GM12878 (cell line): ENCODE results near the gene TRMO. TPM values are rescaled to one million over a fixed set of nuclear protein-coding genes. Genes with fewer than 3 reads are reported as not detected.

Experiments
- ATAC-seq: fragments of 200-7000 bp; cut with Tn5 transposase; 3 replicates; pipeline ENCODE4 v1.9.1; 2020; ENCODE audit warnings: mild to moderate bottlenecking, moderate library complexity
- BruUV-seq: library from RNA; stranded (reverse); fragments of 400-500 nt; replicated peaks from 2 replicates; lab custom pipeline; 2021; lab: Mats Ljungman, UMichigan
- CTCF ChIA-PET: fragments of 300-600 bp; sonication (Branson Sonifier 250); formaldehyde crosslinking; extraction: SDS; loops from one replicate; lab custom pipeline; 2021; ENCODE audit warnings: inconsistent platforms; lab: Yijun Ruan, JAX
- POLR2A ChIA-PET: fragments of 350-600 bp; formaldehyde crosslinking; extraction: SDS; loops from one replicate; lab custom pipeline; 2021; ENCODE audit warnings: inconsistent platforms; lab: Charles Lee
- RAD21 ChIA-PET: fragments of 300-600 bp; sonication (Branson Sonifier 250); formaldehyde crosslinking; loops from one replicate; lab custom pipeline; 2023; ENCODE audit warnings: antibody characterized with exemption; ENCODE audit not compliant: unreplicated experiment; lab: Charles Lee
- SMC1A ChIA-PET: fragments of 300-600 bp; sonication (Branson Sonifier 250); formaldehyde crosslinking; loops from one replicate; lab custom pipeline; 2023; ENCODE audit not compliant: unreplicated experiment, uncharacterized antibody; lab: Charles Lee
- DNase-seq: peaks from one replicate; pipeline ENCODE4 v3.0.0-alpha.2; 2011; ENCODE audit warnings: low read depth, low spot score
- FAIRE-seq: peaks from 3 replicates; lab custom pipeline; 2011; peaks lifted over from hg19 to GRCh38; lab: Jason Lieb, UNC
- H2AFZ ChIP-seq: 2 replicates; pipeline ENCODE4 v1.6.0; 2011; ENCODE audit warnings: low read depth, low read length, control low read depth; ENCODE audit not compliant: control insufficient read depth
- H3K27ac ChIP-seq: 2 replicates; pipeline ENCODE4 v1.5.1; 2011; ENCODE audit warnings: control low read depth; ENCODE audit not compliant: control insufficient read depth, insufficient read depth
- H3K27me3 ChIP-seq, 2 experiments: replicated peaks in 1 of 2; 2 replicates each; pipeline versions ENCODE4 v1.6.0 to v1.6.1; 2011; ENCODE audit warnings: low read length in 1 of 2; ENCODE audit not compliant: control insufficient read depth in 2 of 2, insufficient read depth in 2 of 2
- H3K36me3 ChIP-seq, 2 experiments: 2 replicates each; pipeline ENCODE4 v1.5.1; 2011; ENCODE audit warnings: low read length in 1 of 2; ENCODE audit not compliant: control insufficient read depth in 2 of 2, insufficient read depth in 2 of 2
- H3K4me1 ChIP-seq: 2 replicates; pipeline ENCODE4 v1.6.1; 2011; ENCODE audit warnings: mild to moderate bottlenecking, low read length, moderate library complexity, mixed read lengths; ENCODE audit not compliant: control insufficient read depth, insufficient read depth
- H3K4me2 ChIP-seq: 2 replicates; pipeline ENCODE4 v1.6.0; 2011; ENCODE audit warnings: control low read depth; ENCODE audit not compliant: control insufficient read depth, insufficient read depth
- H3K4me3 ChIP-seq: fragments of 200-600 bp; sonication (generic); 2 replicates; pipeline ENCODE4 v1.5.1; 2016
- H3K79me2 ChIP-seq: 2 replicates; pipeline ENCODE4 v1.6.0; 2011; ENCODE audit warnings: low read length; ENCODE audit not compliant: control insufficient read depth, insufficient read depth
- H3K9ac ChIP-seq: 2 replicates; pipeline ENCODE4 v1.8.0; 2011; ENCODE audit warnings: low read length, control low read depth, mixed read lengths; ENCODE audit not compliant: control insufficient read depth, insufficient read depth
- H3K9me3 ChIP-seq: replicated peaks from 3 replicates; pipeline ENCODE4 v1.5.1; 2011; ENCODE audit warnings: mild to moderate bottlenecking, low read length; ENCODE audit not compliant: control insufficient read depth, insufficient read depth
- H4K20me1 ChIP-seq: 2 replicates; pipeline ENCODE4 v1.6.0; 2011; ENCODE audit not compliant: control insufficient read depth, insufficient read depth
- ASH2L ChIP-seq: fragments of 300-600, 200-600 bp; sonication (generic); IDR thresholded peaks from 2 replicates; pipeline ENCODE4 v1.6.1; 2017; ENCODE audit warnings: low read depth, mild to moderate bottlenecking, borderline replicate concordance
- BACH1 ChIP-seq: fragments of 450-650 bp; IDR thresholded peaks from 2 replicates; pipeline ENCODE4 v1.6.1; 2017; ENCODE audit warnings: mild to moderate bottlenecking, borderline replicate concordance
- CEBPZ ChIP-seq: fragments of 150-350 bp; IDR thresholded peaks from 2 replicates; pipeline ENCODE4 v1.6.1; 2016; ENCODE audit warnings: low read depth, low read length
- CHD1 ChIP-seq: IDR thresholded peaks from 2 replicates; pipeline ENCODE4 v1.6.1; 2012; ENCODE audit warnings: low read depth, low read length, improper control_type of control experiment
- GATAD2B ChIP-seq: fragments of 450-650 bp; conservative IDR thresholded peaks from 2 replicates; pipeline ENCODE4 v1.6.1; 2017; ENCODE audit warnings: low read depth, mild to moderate bottlenecking, moderate library complexity
- NFXL1 ChIP-seq: fragments of 450-650 bp; IDR thresholded peaks from 2 replicates; pipeline ENCODE4 v1.6.1; 2017; ENCODE audit warnings: antibody characterized with exemption, mild to moderate bottlenecking, borderline replicate concordance
- NFYB ChIP-seq: IDR thresholded peaks from 2 replicates; pipeline ENCODE4 v1.6.1; 2011; ENCODE audit warnings: low read depth, mild to moderate bottlenecking, low read length, improper control_type of control experiment, moderate library complexity; ENCODE audit not compliant: insufficient read depth
- RBBP5 ChIP-seq: fragments of 200-600 bp; sonication (generic); conservative IDR thresholded peaks from 2 replicates; pipeline ENCODE4 v1.6.1; 2016
- SMAD5 ChIP-seq: IDR thresholded peaks from 2 replicates; pipeline ENCODE4 v1.6.1; 2016; ENCODE audit warnings: antibody characterized with exemption, low read depth
- ZNF622 ChIP-seq: fragments of 450-650 bp; IDR thresholded peaks from 2 replicates; pipeline ENCODE4 v1.6.1; 2017; ENCODE audit warnings: mild to moderate bottlenecking, inconsistent platforms
- WGBS: methylation state at CpG from one replicate; pipeline ENCODE4 v1.1.6; 2016; ENCODE audit warnings: low lambda C conversion rate; ENCODE audit not compliant: insufficient replicate concordance, insufficient coverage; ENCODE audit errors: missing lambda C conversion rate; 5-methylcytosine and 5-hydroxymethylcytosine counted together
- in situ Hi-C: fragments of 300-500 bp; cut with MboI; formaldehyde crosslinking; loops from 9 replicates; pipeline ENCODE4 v1.14.3; 2018; ENCODE audit warnings: mixed read lengths
- intact Hi-C: fragments of 100-400 bp; cut with micrococcal nuclease; formaldehyde crosslinking; loops from one replicate; pipeline ENCODE4 v1.14.2; 2022; ENCODE audit not compliant: unreplicated experiment
- polyA plus RNA-seq, 11 experiments: library from polyadenylated mRNA; depleted of rRNA in 4 of 11; unstranded in 6 of 11; stranded (reverse) in 5 of 11; fragments of >200 nt; fragmentation: Nextera tagmentation in 4 of 11; fragmentation: Illumina TruSeq in 1 of 11; extraction: Ambion mirVana in 4 of 11; extraction: Trizol in 1 of 11; gene quantifications; 1 replicate in 1 of 11; 2 replicates in 10 of 11; pipeline versions ENCODE4 v1.2.1 to v1.2.3, GENCODE V29; 2011 to 2016; ENCODE audit warnings: inconsistent platforms in 2 of 11, missing spikeins in 2 of 11, low read depth in 1 of 11
- total RNA-seq, 4 experiments: library from RNA; depleted of rRNA in 3 of 4; stranded (reverse); fragments of >200 nt in 3 of 4; fragmentation: Illumina TruSeq in 1 of 4; extraction: Trizol in 1 of 4; gene quantifications; 2 replicates each; pipeline versions ENCODE4 v1.2.1 to v1.2.3, GENCODE V29; 2013 to 2021
- TF ChIP-seq, protein P1 (sequence below): IDR thresholded peaks from 2 replicates; pipeline ENCODE4 v1.6.1; 2012; ENCODE audit warnings: mild to moderate bottlenecking, low read depth, low read length
- TF ChIP-seq, protein P2 (sequence below): IDR thresholded peaks from 2 replicates; pipeline ENCODE4 v1.6.1; 2011; ENCODE audit warnings: borderline replicate concordance, low read depth, mild to moderate bottlenecking, moderate library complexity, mixed read lengths, low read length; ENCODE audit not compliant: insufficient read depth; ENCODE audit errors: extremely low read length

Gene TRMO
- total and polyA plus RNA-seq, 10 of the 15 experiments (the other 5 are each of a cell fraction or from before 2014, with no cell fraction given), result 5.8 to 23.6 (median 15.3) TPM

GRCh38 chr9:97855899-97856298 lies 66.4 kb downstream of the TRMO start:
- Histone ChIP-seq H3K27me3 (peaks cover 25 to 48% of the 10 kb centered on the region in 2 experiments), H4K20me1 (no peaks in the 10 kb centered on the region), H2AFZ (no peak overlapping the region), H3K79me2 (no peaks in the 10 kb centered on the region), H3K4me2 (no peak overlapping the region), H3K9ac (no peak overlapping the region), H3K27ac (no peak overlapping the region), H3K36me3 (no peaks in the 10 kb centered on the region), H3K9me3 (no peaks in the 10 kb centered on the region; the same call in 2 of the 3 replicates), H3K4me3 (no peak overlapping the region), H3K4me1 (no peaks in the 10 kb centered on the region)
- TF ChIP-seq, protein P1, sequence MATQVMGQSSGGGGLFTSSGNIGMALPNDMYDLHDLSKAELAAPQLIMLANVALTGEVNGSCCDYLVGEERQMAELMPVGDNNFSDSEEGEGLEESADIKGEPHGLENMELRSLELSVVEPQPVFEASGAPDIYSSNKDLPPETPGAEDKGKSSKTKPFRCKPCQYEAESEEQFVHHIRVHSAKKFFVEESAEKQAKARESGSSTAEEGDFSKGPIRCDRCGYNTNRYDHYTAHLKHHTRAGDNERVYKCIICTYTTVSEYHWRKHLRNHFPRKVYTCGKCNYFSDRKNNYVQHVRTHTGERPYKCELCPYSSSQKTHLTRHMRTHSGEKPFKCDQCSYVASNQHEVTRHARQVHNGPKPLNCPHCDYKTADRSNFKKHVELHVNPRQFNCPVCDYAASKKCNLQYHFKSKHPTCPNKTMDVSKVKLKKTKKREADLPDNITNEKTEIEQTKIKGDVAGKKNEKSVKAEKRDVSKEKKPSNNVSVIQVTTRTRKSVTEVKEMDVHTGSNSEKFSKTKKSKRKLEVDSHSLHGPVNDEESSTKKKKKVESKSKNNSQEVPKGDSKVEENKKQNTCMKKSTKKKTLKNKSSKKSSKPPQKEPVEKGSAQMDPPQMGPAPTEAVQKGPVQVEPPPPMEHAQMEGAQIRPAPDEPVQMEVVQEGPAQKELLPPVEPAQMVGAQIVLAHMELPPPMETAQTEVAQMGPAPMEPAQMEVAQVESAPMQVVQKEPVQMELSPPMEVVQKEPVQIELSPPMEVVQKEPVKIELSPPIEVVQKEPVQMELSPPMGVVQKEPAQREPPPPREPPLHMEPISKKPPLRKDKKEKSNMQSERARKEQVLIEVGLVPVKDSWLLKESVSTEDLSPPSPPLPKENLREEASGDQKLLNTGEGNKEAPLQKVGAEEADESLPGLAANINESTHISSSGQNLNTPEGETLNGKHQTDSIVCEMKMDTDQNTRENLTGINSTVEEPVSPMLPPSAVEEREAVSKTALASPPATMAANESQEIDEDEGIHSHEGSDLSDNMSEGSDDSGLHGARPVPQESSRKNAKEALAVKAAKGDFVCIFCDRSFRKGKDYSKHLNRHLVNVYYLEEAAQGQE, result no peak
- TF ChIP-seq NFYB, result no peak
- TF ChIP-seq CEBPZ, result no peak
- no peak for TF ChIP-seq GATAD2B
- TF ChIP-seq SMAD5, result no peak
- TF ChIP-seq NFXL1, result no peak
- TF ChIP-seq RBBP5, result no peak
- TF ChIP-seq ASH2L, result no peak
- TF ChIP-seq CHD1, result no peak
- no peak for TF ChIP-seq BACH1
- no peak for TF ChIP-seq ZNF622
- TF ChIP-seq, protein P2, sequence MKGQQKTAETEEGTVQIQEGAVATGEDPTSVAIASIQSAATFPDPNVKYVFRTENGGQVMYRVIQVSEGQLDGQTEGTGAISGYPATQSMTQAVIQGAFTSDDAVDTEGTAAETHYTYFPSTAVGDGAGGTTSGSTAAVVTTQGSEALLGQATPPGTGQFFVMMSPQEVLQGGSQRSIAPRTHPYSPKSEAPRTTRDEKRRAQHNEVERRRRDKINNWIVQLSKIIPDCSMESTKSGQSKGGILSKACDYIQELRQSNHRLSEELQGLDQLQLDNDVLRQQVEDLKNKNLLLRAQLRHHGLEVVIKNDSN, result no peak
- DNase-seq (no peak), FAIRE-seq (no peak), ATAC-seq (no peak)
- CTCF ChIA-PET, result no interaction called here
- RAD21 ChIA-PET, result no interaction called here
- POLR2A ChIA-PET, result no interaction called here
- WGBS, result 29% methylated on average over 5 of the region's 5 CpGs
- intact Hi-C loops, result no loop called here
- SMC1A ChIA-PET, result no interaction called here
- no TSS peak for BruUV-seq
- in situ Hi-C loops, result no loop called here
